HepG2 (cell line): ENCODE measurements around the gene TMEM87B. TPM values are rescaled to one million over a fixed set of nuclear protein-coding genes. Genes with fewer than 3 reads are reported as not detected.

Experiments used
- MIER3 ChIP-seq: IDR thresholded peaks from 2 replicates; pipeline ENCODE4 v1.6.1; 2016; ENCODE audit warnings: missing compliant biosample characterization, borderline replicate concordance
- NKX3-1 ChIP-seq: sonication (generic); formaldehyde crosslinking; IDR thresholded peaks from 2 replicates; pipeline ENCODE4 v1.5.0; 2020; ENCODE audit warnings: missing genetic modification reagents
- TBX3 ChIP-seq: fragments of 450-650 bp; IDR thresholded peaks from 2 replicates; pipeline ENCODE4 v1.6.1; 2017; ENCODE audit warnings: antibody characterized with exemption, mild to moderate bottlenecking, inconsistent platforms, borderline replicate concordance
- ZC3H4 ChIP-seq: sonication (generic); formaldehyde crosslinking; IDR thresholded peaks from 2 replicates; pipeline ENCODE4 v1.4.0; 2020; ENCODE audit warnings: missing genetic modification reagents, borderline replicate concordance
- ZKSCAN1 ChIP-seq: fragments of 150-350 bp; IDR thresholded peaks from 2 replicates; pipeline ENCODE4 v1.6.1; 2014; ENCODE audit warnings: low read length
- ZNF883 ChIP-seq: sonication (generic); formaldehyde crosslinking; IDR thresholded peaks from 2 replicates; pipeline ENCODE4 v1.5.1; 2020; ENCODE audit warnings: mild to moderate bottlenecking, missing genetic modification reagents; ENCODE audit errors: not compliant biosample characterization
- polyA plus RNA-seq, 8 experiments: library from polyadenylated mRNA; depleted of rRNA in 3 of 8; stranded (reverse) in 7 of 8; unstranded in 1 of 8; fragments of >200 nt; fragmentation: Illumina TruSeq in 4 of 8; extraction: Trizol in 4 of 8; gene quantifications; 2 replicates each; pipeline versions ENCODE4 v1.2.1 to v1.2.3, GENCODE V29; 2011 to 2016; ENCODE audit warnings: low read depth in 4 of 8, missing spikeins in 1 of 8, mixed read lengths in 1 of 8; ENCODE audit not compliant: insufficient read depth in 1 of 8
- total RNA-seq, 5 experiments: library from RNA; depleted of rRNA; stranded (reverse); fragments of >200 nt; fragmentation: Illumina TruSeq; extraction: Trizol; gene quantifications; 2 replicates each; pipeline ENCODE4 v1.2.3, GENCODE V29; 2016; ENCODE audit warnings: low read depth in 1 of 5
- TF ChIP-seq, protein P1 (sequence below): sonication (generic); formaldehyde crosslinking; IDR thresholded peaks from 2 replicates; pipeline ENCODE4 v1.4.0; 2020; ENCODE audit warnings: missing genetic modification reagents
- TF ChIP-seq, protein P2 (sequence below), 2 experiments: sonication (generic) in 1 of 2; formaldehyde crosslinking in 1 of 2; IDR thresholded peaks; 2 replicates each; pipeline versions ENCODE4 v1.4.0 to v1.6.1; 2018 to 2020; ENCODE audit warnings: missing genetic modification reagents in 2 of 2, borderline replicate concordance in 1 of 2, low read depth in 1 of 2, mild to moderate bottlenecking in 1 of 2, missing biosample characterization in 1 of 2
- TF ChIP-seq, protein P3 (sequence below): IDR thresholded peaks from 2 replicates; pipeline ENCODE4 v1.6.1; 2012; ENCODE audit warnings: inconsistent platforms
- TF ChIP-seq, protein P4 (sequence below): sonication (generic); formaldehyde crosslinking; IDR thresholded peaks from 2 replicates; pipeline ENCODE4 v1.4.0; 2020; ENCODE audit warnings: mild to moderate bottlenecking, missing genetic modification reagents, borderline replicate concordance
- TF ChIP-seq, protein P5 (sequence below): sonication (generic); formaldehyde crosslinking; IDR thresholded peaks from 2 replicates; pipeline ENCODE4 v1.4.0; 2020; ENCODE audit warnings: mild to moderate bottlenecking, missing genetic modification reagents
- TF ChIP-seq, protein P6 (sequence below): sonication (generic); formaldehyde crosslinking; IDR thresholded peaks from 2 replicates; pipeline ENCODE4 v1.4.0; 2020; ENCODE audit warnings: missing genetic modification reagents, borderline replicate concordance

Gene TMEM87B
- total and polyA plus RNA-seq, 2 of the 13 experiments (the other 11 are each of a cell fraction or from before 2014, with no cell fraction given) = 15.1 to 16.2 TPM

DNA sequence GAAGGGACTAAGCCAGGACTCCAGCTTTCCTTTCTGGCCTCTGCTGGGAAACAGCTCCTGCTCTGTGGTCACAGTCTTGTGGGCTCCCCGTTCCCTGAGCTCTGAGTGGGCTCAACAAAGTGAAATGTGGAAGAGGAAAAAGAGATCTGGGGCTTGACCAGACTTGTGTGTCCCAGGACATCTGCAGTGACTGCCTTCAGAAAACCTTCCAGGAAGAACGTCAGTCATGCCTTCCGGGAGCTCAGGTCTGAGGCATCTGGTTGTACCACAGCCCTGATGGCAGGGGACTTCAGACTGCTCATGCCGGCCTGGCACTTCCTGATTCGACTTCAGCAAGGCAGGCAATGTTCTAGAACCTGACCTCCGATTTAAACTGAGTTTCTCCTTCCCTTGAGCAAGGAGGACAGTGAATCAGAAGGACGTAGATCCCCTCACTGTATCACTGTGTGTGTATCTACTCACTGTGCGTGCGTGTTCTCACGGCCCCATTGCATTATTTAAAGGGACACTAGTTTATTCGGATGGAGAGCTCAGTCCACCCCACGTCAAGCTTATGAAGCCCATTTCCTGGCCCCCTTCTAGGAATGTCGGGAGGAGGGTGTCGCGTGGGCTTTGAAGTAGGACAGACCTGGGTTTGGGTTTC lies 82.6 kb downstream of the TMEM87B start (continued):
- TF ChIP-seq, protein P1, sequence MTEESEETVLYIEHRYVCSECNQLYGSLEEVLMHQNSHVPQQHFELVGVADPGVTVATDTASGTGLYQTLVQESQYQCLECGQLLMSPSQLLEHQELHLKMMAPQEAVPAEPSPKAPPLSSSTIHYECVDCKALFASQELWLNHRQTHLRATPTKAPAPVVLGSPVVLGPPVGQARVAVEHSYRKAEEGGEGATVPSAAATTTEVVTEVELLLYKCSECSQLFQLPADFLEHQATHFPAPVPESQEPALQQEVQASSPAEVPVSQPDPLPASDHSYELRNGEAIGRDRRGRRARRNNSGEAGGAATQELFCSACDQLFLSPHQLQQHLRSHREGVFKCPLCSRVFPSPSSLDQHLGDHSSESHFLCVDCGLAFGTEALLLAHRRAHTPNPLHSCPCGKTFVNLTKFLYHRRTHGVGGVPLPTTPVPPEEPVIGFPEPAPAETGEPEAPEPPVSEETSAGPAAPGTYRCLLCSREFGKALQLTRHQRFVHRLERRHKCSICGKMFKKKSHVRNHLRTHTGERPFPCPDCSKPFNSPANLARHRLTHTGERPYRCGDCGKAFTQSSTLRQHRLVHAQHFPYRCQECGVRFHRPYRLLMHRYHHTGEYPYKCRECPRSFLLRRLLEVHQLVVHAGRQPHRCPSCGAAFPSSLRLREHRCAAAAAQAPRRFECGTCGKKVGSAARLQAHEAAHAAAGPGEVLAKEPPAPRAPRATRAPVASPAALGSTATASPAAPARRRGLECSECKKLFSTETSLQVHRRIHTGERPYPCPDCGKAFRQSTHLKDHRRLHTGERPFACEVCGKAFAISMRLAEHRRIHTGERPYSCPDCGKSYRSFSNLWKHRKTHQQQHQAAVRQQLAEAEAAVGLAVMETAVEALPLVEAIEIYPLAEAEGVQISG (CRISPR knock-in tag) = no peak
- TF ChIP-seq ZC3H4 (no peak), ZKSCAN1 (no peak), ZNF883 (CRISPR knock-in tag) (no peak), TBX3 (no peak), NKX3-1 (CRISPR knock-in tag) (no peak), MIER3 (CRISPR knock-in tag) (no peak)
- TF ChIP-seq, protein P2, sequence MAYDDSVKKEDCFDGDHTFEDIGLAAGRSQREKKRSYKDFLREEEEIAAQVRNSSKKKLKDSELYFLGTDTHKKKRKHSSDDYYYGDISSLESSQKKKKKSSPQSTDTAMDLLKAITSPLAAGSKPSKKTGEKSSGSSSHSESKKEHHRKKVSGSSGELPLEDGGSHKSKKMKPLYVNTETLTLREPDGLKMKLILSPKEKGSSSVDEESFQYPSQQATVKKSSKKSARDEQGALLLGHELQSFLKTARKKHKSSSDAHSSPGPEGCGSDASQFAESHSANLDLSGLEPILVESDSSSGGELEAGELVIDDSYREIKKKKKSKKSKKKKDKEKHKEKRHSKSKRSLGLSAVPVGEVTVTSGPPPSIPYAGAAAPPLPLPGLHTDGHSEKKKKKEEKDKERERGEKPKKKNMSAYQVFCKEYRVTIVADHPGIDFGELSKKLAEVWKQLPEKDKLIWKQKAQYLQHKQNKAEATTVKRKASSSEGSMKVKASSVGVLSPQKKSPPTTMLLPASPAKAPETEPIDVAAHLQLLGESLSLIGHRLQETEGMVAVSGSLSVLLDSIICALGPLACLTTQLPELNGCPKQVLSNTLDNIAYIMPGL (CRISPR knock-in tag; IDR thresholded peaks at IDR 0.05; ENCODE audit: borderline replicate concordance in 1 of 2, low read depth in 1 of 2) = no peak
- TF ChIP-seq, protein P3, sequence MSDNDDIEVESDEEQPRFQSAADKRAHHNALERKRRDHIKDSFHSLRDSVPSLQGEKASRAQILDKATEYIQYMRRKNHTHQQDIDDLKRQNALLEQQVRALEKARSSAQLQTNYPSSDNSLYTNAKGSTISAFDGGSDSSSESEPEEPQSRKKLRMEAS = no peak
- TF ChIP-seq, protein P4, sequence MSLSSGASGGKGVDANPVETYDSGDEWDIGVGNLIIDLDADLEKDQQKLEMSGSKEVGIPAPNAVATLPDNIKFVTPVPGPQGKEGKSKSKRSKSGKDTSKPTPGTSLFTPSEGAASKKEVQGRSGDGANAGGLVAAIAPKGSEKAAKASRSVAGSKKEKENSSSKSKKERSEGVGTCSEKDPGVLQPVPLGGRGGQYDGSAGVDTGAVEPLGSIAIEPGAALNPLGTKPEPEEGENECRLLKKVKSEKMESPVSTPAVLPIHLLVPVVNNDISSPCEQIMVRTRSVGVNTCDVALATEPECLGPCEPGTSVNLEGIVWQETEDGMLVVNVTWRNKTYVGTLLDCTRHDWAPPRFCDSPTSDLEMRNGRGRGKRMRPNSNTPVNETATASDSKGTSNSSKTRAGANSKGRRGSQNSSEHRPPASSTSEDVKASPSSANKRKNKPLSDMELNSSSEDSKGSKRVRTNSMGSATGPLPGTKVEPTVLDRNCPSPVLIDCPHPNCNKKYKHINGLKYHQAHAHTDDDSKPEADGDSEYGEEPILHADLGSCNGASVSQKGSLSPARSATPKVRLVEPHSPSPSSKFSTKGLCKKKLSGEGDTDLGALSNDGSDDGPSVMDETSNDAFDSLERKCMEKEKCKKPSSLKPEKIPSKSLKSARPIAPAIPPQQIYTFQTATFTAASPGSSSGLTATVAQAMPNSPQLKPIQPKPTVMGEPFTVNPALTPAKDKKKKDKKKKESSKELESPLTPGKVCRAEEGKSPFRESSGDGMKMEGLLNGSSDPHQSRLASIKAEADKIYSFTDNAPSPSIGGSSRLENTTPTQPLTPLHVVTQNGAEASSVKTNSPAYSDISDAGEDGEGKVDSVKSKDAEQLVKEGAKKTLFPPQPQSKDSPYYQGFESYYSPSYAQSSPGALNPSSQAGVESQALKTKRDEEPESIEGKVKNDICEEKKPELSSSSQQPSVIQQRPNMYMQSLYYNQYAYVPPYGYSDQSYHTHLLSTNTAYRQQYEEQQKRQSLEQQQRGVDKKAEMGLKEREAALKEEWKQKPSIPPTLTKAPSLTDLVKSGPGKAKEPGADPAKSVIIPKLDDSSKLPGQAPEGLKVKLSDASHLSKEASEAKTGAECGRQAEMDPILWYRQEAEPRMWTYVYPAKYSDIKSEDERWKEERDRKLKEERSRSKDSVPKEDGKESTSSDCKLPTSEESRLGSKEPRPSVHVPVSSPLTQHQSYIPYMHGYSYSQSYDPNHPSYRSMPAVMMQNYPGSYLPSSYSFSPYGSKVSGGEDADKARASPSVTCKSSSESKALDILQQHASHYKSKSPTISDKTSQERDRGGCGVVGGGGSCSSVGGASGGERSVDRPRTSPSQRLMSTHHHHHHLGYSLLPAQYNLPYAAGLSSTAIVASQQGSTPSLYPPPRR = 0 out of 2 replicates have a peak, but pooled peaks have one; percentile 23
- TF ChIP-seq, protein P5, sequence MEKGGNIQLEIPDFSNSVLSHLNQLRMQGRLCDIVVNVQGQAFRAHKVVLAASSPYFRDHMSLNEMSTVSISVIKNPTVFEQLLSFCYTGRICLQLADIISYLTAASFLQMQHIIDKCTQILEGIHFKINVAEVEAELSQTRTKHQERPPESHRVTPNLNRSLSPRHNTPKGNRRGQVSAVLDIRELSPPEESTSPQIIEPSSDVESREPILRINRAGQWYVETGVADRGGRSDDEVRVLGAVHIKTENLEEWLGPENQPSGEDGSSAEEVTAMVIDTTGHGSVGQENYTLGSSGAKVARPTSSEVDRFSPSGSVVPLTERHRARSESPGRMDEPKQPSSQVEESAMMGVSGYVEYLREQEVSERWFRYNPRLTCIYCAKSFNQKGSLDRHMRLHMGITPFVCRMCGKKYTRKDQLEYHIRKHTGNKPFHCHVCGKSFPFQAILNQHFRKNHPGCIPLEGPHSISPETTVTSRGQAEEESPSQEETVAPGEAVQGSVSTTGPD = no peak
- TF ChIP-seq, protein P6, sequence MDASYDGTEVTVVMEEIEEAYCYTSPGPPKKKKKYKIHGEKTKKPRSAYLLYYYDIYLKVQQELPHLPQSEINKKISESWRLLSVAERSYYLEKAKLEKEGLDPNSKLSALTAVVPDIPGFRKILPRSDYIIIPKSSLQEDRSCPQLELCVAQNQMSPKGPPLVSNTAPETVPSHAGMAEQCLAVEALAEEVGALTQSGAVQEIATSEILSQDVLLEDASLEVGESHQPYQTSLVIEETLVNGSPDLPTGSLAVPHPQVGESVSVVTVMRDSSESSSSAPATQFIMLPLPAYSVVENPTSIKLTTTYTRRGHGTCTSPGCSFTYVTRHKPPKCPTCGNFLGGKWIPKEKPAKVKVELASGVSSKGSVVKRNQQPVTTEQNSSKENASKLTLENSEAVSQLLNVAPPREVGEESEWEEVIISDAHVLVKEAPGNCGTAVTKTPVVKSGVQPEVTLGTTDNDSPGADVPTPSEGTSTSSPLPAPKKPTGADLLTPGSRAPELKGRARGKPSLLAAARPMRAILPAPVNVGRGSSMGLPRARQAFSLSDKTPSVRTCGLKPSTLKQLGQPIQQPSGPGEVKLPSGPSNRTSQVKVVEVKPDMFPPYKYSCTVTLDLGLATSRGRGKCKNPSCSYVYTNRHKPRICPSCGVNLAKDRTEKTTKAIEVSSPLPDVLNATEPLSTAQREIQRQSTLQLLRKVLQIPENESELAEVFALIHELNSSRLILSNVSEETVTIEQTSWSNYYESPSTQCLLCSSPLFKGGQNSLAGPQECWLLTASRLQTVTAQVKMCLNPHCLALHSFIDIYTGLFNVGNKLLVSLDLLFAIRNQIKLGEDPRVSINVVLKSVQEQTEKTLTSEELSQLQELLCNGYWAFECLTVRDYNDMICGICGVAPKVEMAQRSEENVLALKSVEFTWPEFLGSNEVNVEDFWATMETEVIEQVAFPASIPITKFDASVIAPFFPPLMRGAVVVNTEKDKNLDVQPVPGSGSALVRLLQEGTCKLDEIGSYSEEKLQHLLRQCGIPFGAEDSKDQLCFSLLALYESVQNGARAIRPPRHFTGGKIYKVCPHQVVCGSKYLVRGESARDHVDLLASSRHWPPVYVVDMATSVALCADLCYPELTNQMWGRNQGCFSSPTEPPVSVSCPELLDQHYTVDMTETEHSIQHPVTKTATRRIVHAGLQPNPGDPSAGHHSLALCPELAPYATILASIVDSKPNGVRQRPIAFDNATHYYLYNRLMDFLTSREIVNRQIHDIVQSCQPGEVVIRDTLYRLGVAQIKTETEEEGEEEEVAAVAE = no peak
